GM23338 (cell line): Measurements from ENCODE around the gene PROZ. TPM values are rescaled to one million over a fixed set of nuclear protein-coding genes. Genes with fewer than 3 reads are reported as not detected.

Experiments used
- ATAC-seq: fragments of 200-7000 bp; cut with Tn5 transposase; 3 replicates; pipeline ENCODE4 v1.9.1; 2020
- DNase-seq: peaks from one replicate; pipeline ENCODE4 v3.0.0-alpha.2; 2015; ENCODE audit warnings: low spot score
- H2AFZ ChIP-seq: fragments of 200-600 bp; sonication (generic); 2 replicates; pipeline ENCODE4 v1.8.0; 2016; ENCODE audit warnings: antibody characterized with exemption, mild to moderate bottlenecking, moderate library complexity
- H3F3A ChIP-seq: fragments of 200-600 bp; sonication (generic); replicated peaks from 2 replicates; pipeline ENCODE4 v1.8.0; 2017; ENCODE audit warnings: antibody characterized with exemption, mixed run types, low read depth
- H3K27ac ChIP-seq: fragments of 200-600 bp; sonication (generic); 2 replicates; pipeline ENCODE4 v1.6.1; 2016; ENCODE audit warnings: low read depth
- H3K27me3 ChIP-seq: fragments of 200-600 bp; sonication (generic); 2 replicates; pipeline ENCODE4 v1.8.0; 2016; ENCODE audit warnings: mild to moderate bottlenecking, mixed run types, moderate library complexity; ENCODE audit not compliant: insufficient read depth
- H3K36me3 ChIP-seq: fragments of 200-600 bp; sonication (generic); 2 replicates; pipeline ENCODE4 v1.8.0; 2016; ENCODE audit warnings: mild to moderate bottlenecking; ENCODE audit not compliant: insufficient read depth
- H3K4me1 ChIP-seq: fragments of 200-600 bp; sonication (generic); 2 replicates; pipeline ENCODE4 v1.8.0; 2016; ENCODE audit warnings: mild to moderate bottlenecking, moderate library complexity; ENCODE audit not compliant: insufficient read depth
- H3K4me2 ChIP-seq: fragments of 200-600 bp; sonication (generic); 2 replicates; pipeline ENCODE4 v1.7.1; 2017; ENCODE audit warnings: mixed run types
- H3K4me3 ChIP-seq: fragments of 200-600 bp; sonication (generic); 2 replicates; pipeline ENCODE4 v1.6.1; 2016; ENCODE audit warnings: mixed run types
- H3K79me2 ChIP-seq: fragments of 200-600 bp; sonication (generic); replicated peaks from 2 replicates; pipeline ENCODE4 v1.8.0; 2017; ENCODE audit warnings: mild to moderate bottlenecking; ENCODE audit not compliant: insufficient read depth
- H3K9me2 ChIP-seq: fragments of 200-600 bp; sonication (generic); 2 replicates; pipeline ENCODE4 v1.8.0; 2017; ENCODE audit not compliant: insufficient read depth
- H4K20me1 ChIP-seq: fragments of 200-600 bp; sonication (generic); replicated peaks from 2 replicates; pipeline ENCODE4 v1.8.0; 2017; ENCODE audit warnings: mild to moderate bottlenecking; ENCODE audit not compliant: insufficient read depth
- H3K27ac Mint-ChIP-seq: 2 replicates; pipeline ENCODE4 v1.8.0; 2020; ENCODE audit warnings: inconsistent platforms, mild to moderate bottlenecking, moderate library complexity, mixed read lengths
- H3K27me3 Mint-ChIP-seq: 3 replicates; pipeline ENCODE4 v1.8.0; 2022; ENCODE audit warnings: low read depth, mild to moderate bottlenecking, moderate library complexity, mixed read lengths, inconsistent platforms; ENCODE audit not compliant: insufficient read depth, poor library complexity
- H3K36me3 Mint-ChIP-seq: 3 replicates; pipeline ENCODE4 v1.8.0; 2021; ENCODE audit warnings: low read depth, mild to moderate bottlenecking, inconsistent platforms, moderate library complexity, mixed read lengths
- H3K4me1 Mint-ChIP-seq: 3 replicates; pipeline ENCODE4 v1.8.0; 2020; ENCODE audit warnings: mild to moderate bottlenecking, inconsistent platforms, mixed read lengths
- H3K4me3 Mint-ChIP-seq: 3 replicates; pipeline ENCODE4 v1.8.0; 2021; ENCODE audit warnings: moderate library complexity, mild to moderate bottlenecking, inconsistent platforms, mixed read lengths
- H3K9me3 Mint-ChIP-seq: 3 replicates; pipeline ENCODE4 v1.8.0; 2020; ENCODE audit warnings: moderate library complexity, mild to moderate bottlenecking, inconsistent platforms, mixed read lengths
- EZH2phosphoT487 ChIP-seq: fragments of 200-600 bp; sonication (generic); IDR thresholded peaks from one replicate; pipeline ENCODE4 v1.8.1; 2018; ENCODE audit warnings: antibody characterized with exemption; ENCODE audit not compliant: unreplicated experiment
- POLR2AphosphoS5 ChIP-seq: IDR thresholded peaks from 2 replicates; pipeline ENCODE4 v1.6.1; 2016; ENCODE audit warnings: antibody characterized with exemption, low read depth
- STAT1 ChIP-seq: IDR thresholded peaks from one replicate; pipeline ENCODE4 v1.6.1; 2016; ENCODE audit warnings: antibody characterized with exemption; ENCODE audit not compliant: unreplicated experiment
- ZNF114 ChIP-seq: fragments of 250-450 bp; sonication (Bioruptor Pico); IDR thresholded peaks from 2 replicates; pipeline ENCODE4 v1.5.0; 2020; ENCODE audit warnings: mild to moderate bottlenecking, moderate library complexity
- ZNF331 ChIP-seq: fragments of 250-450 bp; sonication (Bioruptor Pico); IDR thresholded peaks from 2 replicates; pipeline ENCODE4 v1.5.0; 2020; ENCODE audit warnings: low read depth, mild to moderate bottlenecking, moderate library complexity
- polyA plus RNA-seq: library from polyadenylated mRNA; unstranded; fragments of >200 nt; fragmentation: Nextera tagmentation; extraction: Ambion mirVana; gene quantifications from 2 replicates; pipeline ENCODE4 v1.2.1, GENCODE V29; 2016
- total RNA-seq: library from RNA; depleted of rRNA; stranded (reverse); fragments of >200 nt; shearing (Covaris generic); gene quantifications from 2 replicates; pipeline ENCODE4 v1.2.3, GENCODE V29; 2014
- TF ChIP-seq, protein P1 (sequence below): IDR thresholded peaks from 2 replicates; pipeline ENCODE4 v1.6.1; 2016; ENCODE audit warnings: antibody characterized with exemption
- TF ChIP-seq, protein P2 (sequence below): fragments of 250-450 bp; sonication (Bioruptor Pico); IDR thresholded peaks from 2 replicates; pipeline ENCODE4 v1.5.0; 2020; ENCODE audit warnings: mild to moderate bottlenecking, moderate library complexity
- TF ChIP-seq, protein P3 (sequence below): IDR thresholded peaks from one replicate; pipeline ENCODE4 v1.6.1; 2018; ENCODE audit warnings: antibody characterized with exemption; ENCODE audit not compliant: unreplicated experiment

PROZ gene
- total and polyA plus RNA-seq, 2 experiments from 2014 or later = 0.53 TPM; not detected in 1

DNA sequence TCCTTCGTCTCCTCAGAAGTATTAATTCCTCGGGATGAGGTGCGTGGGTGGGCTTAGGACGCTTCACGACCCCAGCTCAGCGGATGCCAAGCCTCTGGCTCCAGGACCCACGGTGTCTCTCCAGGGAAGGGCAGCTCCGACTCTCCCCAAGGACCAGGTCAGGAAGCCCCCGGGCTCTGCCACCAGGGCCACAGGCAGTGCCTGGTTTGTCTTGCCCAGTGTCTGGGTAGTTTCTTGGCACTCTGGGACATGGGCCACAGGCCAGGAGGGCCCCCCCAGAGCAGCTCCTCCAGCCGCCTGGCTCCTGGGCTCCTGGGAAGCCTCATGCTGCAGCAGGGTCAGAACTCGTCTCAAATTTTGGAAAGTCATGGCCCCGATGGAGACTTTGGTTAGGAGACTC, 2.5 kb downstream of the PROZ start:
- no peaks in the 10 kb centered on the region for H3K9me3 Mint-ChIP-seq
- H2AFZ ChIP-seq = peak overlapping the region; percentile 72; the same call in 1 of the 2 replicates
- H3K4me1 Mint-ChIP-seq = peaks cover 35% of the 10 kb centered on the region

More for the DNA sequence above, 2.5 kb downstream of the PROZ start:
- no peaks in the 10 kb centered on the region for H4K20me1 ChIP-seq
- Mint-ChIP-seq H3K27ac (no peak overlapping the region), H3K27me3 (peaks cover 10% of the 10 kb centered on the region), H3K36me3 (no peaks in the 10 kb centered on the region), H3K4me3 (no peak overlapping the region; the same call in 2 of the 3 replicates)
- DNase-seq (no peak), ATAC-seq (no peak)
- no peak overlapping the region for H3K4me2 ChIP-seq
- H3K9me2 ChIP-seq = no peaks in the 10 kb centered on the region
- H3F3A ChIP-seq = no peaks in the 10 kb centered on the region
- no peaks in the 10 kb centered on the region for H3K27me3 ChIP-seq
- no peaks in the 10 kb centered on the region for H3K79me2 ChIP-seq
- TF ChIP-seq EZH2phosphoT487 = no peak
- no peak for TF ChIP-seq ZNF114 (CRISPR knock-in tag)
- TF ChIP-seq, protein P1, sequence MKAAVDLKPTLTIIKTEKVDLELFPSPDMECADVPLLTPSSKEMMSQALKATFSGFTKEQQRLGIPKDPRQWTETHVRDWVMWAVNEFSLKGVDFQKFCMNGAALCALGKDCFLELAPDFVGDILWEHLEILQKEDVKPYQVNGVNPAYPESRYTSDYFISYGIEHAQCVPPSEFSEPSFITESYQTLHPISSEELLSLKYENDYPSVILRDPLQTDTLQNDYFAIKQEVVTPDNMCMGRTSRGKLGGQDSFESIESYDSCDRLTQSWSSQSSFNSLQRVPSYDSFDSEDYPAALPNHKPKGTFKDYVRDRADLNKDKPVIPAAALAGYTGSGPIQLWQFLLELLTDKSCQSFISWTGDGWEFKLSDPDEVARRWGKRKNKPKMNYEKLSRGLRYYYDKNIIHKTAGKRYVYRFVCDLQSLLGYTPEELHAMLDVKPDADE = no peak
- TF ChIP-seq, protein P2, sequence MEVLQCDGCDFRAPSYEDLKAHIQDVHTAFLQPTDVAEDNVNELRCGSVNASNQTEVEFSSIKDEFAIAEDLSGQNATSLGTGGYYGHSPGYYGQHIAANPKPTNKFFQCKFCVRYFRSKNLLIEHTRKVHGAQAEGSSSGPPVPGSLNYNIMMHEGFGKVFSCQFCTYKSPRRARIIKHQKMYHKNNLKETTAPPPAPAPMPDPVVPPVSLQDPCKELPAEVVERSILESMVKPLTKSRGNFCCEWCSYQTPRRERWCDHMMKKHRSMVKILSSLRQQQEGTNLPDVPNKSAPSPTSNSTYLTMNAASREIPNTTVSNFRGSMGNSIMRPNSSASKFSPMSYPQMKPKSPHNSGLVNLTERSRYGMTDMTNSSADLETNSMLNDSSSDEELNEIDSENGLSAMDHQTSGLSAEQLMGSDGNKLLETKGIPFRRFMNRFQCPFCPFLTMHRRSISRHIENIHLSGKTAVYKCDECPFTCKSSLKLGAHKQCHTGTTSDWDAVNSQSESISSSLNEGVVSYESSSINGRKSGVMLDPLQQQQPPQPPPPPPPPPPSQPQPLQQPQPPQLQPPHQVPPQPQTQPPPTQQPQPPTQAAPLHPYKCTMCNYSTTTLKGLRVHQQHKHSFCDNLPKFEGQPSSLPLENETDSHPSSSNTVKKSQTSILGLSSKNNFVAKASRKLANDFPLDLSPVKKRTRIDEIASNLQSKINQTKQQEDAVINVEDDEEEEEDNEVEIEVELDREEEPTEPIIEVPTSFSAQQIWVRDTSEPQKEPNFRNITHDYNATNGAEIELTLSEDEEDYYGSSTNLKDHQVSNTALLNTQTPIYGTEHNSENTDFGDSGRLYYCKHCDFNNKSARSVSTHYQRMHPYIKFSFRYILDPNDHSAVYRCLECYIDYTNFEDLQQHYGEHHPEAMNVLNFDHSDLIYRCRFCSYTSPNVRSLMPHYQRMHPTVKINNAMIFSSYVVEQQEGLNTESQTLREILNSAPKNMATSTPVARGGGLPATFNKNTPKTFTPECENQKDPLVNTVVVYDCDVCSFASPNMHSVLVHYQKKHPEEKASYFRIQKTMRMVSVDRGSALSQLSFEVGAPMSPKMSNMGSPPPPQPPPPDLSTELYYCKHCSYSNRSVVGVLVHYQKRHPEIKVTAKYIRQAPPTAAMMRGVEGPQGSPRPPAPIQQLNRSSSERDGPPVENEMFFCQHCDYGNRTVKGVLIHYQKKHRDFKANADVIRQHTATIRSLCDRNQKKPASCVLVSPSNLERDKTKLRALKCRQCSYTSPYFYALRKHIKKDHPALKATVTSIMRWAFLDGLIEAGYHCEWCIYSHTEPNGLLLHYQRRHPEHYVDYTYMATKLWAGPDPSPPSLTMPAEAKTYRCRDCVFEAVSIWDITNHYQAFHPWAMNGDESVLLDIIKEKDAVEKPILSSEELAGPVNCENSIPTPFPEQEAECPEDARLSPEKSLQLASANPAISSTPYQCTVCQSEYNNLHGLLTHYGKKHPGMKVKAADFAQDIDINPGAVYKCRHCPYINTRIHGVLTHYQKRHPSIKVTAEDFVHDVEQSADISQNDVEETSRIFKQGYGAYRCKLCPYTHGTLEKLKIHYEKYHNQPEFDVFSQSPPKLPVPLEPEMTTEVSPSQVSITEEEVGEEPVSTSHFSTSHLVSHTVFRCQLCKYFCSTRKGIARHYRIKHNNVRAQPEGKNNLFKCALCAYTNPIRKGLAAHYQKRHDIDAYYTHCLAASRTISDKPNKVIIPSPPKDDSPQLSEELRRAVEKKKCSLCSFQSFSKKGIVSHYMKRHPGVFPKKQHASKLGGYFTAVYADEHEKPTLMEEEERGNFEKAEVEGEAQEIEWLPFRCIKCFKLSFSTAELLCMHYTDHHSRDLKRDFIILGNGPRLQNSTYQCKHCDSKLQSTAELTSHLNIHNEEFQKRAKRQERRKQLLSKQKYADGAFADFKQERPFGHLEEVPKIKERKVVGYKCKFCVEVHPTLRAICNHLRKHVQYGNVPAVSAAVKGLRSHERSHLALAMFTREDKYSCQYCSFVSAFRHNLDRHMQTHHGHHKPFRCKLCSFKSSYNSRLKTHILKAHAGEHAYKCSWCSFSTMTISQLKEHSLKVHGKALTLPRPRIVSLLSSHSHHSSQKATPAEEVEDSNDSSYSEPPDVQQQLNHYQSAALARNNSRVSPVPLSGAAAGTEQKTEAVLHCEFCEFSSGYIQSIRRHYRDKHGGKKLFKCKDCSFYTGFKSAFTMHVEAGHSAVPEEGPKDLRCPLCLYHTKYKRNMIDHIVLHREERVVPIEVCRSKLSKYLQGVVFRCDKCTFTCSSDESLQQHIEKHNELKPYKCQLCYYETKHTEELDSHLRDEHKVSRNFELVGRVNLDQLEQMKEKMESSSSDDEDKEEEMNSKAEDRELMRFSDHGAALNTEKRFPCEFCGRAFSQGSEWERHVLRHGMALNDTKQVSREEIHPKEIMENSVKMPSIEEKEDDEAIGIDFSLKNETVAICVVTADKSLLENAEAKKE (CRISPR knock-in tag) = no peak
- no peak for TF ChIP-seq ZNF331 (CRISPR knock-in tag)
- no peak for TF ChIP-seq POLR2AphosphoS5
- TF ChIP-seq STAT1 = no peak
- TF ChIP-seq, protein P3, sequence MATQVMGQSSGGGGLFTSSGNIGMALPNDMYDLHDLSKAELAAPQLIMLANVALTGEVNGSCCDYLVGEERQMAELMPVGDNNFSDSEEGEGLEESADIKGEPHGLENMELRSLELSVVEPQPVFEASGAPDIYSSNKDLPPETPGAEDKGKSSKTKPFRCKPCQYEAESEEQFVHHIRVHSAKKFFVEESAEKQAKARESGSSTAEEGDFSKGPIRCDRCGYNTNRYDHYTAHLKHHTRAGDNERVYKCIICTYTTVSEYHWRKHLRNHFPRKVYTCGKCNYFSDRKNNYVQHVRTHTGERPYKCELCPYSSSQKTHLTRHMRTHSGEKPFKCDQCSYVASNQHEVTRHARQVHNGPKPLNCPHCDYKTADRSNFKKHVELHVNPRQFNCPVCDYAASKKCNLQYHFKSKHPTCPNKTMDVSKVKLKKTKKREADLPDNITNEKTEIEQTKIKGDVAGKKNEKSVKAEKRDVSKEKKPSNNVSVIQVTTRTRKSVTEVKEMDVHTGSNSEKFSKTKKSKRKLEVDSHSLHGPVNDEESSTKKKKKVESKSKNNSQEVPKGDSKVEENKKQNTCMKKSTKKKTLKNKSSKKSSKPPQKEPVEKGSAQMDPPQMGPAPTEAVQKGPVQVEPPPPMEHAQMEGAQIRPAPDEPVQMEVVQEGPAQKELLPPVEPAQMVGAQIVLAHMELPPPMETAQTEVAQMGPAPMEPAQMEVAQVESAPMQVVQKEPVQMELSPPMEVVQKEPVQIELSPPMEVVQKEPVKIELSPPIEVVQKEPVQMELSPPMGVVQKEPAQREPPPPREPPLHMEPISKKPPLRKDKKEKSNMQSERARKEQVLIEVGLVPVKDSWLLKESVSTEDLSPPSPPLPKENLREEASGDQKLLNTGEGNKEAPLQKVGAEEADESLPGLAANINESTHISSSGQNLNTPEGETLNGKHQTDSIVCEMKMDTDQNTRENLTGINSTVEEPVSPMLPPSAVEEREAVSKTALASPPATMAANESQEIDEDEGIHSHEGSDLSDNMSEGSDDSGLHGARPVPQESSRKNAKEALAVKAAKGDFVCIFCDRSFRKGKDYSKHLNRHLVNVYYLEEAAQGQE = no peak
- no peak overlapping the region for H3K4me3 ChIP-seq
- H3K36me3 ChIP-seq = no peaks in the 10 kb centered on the region
- no peak overlapping the region for H3K27ac ChIP-seq
- H3K4me1 ChIP-seq = peaks cover 12% of the 10 kb centered on the region; the same call in 1 of the 2 replicates
